Stimulated activated CD8-positive, alpha-beta memory T cell treated with anti-CD3 and anti-CD28 coated beads, Interleukin-12 subunit alpha, Interleukin-12 subunit beta, amount 100 ng/mL, for 4 hours (primary cell): ENCODE results near the gene ZNF383.

Experiments
- DNase-seq: peaks from one replicate; pipeline ENCODE4 v3.0.0-alpha.2; 2020; ENCODE audit warnings: low read depth

The ZNF383 gene

GRCh38 chr19:37292998-37293939, 75.3 kb downstream of the ZNF383 start:
- DNase-seq, result peak; percentile 18

- peak; percentile 20 for DNase-seq
Observed at GRCh38 chr19:37294246-37294645, 76.2 kb downstream of the ZNF383 start.
